Globus pallidus (tissue), 1 donor: ENCODE measurements around the gene CDCA5.

Experiments used
- DNase-seq: peaks from one replicate; pipeline ENCODE4 v3.0.0-alpha.2; 2015; ENCODE audit warnings: low spot score

CDCA5 gene

DNA sequence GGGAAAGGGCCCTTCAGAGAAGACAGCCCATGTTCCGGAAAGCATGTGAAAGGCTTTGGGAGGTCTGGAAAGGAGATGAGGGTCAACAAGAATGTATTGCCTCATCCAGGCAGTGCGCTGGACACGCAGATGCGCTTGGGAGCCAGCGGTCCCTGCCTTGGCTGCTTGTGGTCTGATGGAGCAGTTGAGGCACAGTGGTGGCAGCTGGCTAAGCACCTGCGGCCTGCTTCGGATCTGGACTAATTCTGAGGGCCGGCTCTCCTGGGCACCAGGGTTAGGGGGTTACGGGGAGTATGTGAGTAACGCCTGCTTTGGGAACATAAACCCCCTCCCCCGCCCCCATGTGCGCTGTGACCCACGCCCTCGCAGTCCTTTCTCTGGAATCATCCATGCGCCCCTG lies 23.2 kb upstream of the CDCA5 start:
- DNase-seq: no peak

DNA sequence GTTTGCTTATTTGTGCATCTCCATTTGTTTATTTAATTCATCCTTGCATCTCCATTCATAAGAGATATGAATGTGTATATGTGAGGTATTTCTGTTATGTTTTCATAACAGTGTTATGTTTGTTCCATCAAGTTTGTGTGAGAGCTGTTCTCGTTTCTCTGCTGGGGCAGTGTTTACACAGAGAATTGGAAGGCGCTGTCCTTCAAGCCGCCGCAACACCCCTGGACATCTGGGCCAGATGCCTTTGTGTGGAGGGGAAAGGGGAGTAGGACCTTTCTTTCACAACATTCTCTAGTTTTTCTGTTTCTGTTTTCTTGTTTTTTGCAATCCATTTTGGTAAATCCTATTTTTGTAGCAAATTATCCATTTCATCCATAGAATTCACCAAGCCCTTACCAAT lies 20.8 kb upstream of the CDCA5 start:
- DNase-seq: no peak

DNA sequence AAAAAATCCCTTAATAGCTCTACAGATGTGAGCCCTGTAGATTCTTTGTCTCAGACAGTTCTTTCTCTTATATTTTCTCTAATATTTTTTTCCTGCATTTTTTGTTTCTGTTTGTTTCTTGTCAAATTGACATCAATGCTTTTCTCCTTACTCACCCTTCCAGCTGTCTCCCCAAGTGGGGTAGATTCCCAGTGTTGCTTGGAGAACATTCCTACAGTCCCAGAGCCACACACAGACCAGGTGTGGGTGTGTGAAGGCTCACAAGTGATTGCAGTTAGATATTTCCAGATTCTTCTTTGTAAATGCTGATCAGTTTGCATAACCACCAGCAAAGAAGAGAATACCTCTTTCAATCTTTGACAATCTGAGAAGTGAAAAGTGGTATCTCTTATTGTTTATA lies 19.6 kb upstream of the CDCA5 start:
- DNase-seq: no peak

DNA sequence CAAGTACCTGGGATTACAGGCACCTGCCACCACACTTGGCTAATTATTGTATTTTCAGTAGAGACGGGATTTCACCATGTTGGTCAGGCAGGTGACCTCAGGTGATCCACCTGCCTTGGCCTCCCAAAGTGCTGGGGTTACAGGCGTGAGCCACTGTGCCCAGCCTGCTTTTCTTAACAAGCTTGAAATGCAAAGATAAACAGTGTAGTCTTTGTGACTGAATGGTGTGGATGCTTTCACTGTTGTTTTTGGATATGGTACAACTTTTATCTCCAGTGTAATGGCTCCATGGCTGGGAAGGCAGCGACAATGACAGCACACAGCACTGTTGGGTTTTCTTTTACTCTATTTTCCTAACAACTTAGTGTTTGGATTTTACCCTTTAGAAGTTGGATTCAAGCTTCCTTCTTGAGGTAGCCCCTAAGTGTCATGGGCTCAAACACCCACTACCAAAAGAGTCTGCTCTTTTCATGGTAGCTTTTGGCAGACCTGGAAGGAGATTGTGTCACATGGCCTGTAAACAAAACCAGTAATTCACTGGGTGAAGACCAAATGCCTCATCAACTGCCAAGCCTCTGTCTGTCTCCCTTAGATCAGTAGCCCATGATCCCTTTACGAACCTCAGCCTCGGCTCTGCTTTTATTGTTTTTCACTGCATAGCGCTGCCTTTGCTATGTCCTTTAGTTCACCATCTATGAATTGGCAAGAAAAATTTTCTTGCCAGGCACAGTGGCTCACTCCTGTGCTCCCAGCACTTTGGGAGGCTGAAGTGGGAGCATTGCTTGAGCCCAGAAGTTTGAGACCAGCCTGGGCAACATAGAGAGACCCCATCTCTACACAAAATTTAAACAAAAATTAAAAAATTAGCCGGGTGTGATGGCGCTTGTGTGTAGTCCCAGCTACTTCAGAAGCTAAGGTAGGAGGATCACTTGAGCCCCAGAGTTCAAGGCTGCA lies 18.6 kb upstream of the CDCA5 start:
- peak; percentile 88 for DNase-seq

DNA sequence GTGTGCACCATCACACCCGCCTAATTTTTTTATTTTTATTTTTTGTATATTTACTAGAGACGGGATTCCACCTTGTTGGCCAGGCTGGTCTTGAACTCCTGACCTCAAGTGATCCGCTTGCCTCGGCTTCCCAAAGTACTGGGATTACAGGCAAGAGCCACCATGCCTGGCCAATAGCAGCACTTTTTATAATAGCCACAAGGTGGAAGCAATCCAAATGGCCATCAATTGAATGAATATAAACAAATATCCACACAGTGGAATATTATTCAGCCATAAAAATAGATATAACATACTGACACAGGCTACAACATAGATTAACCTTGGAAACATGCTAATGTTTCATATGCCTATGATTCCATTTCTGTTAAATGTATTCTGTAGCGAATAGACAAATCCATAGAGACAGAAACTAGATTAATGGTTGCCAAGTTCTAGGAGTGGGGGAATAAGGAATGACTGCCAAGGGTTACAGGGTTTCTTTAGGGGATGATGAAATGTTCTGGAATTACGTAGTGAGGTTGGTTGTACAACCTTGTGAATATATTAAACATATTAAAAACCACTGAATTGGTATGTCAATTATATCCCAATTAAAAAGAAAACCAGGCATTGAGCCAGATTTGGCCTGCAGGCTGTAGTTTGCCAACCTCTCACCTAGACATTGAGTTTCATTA lies 17.0 kb upstream of the CDCA5 start:
- no peak for DNase-seq

DNA sequence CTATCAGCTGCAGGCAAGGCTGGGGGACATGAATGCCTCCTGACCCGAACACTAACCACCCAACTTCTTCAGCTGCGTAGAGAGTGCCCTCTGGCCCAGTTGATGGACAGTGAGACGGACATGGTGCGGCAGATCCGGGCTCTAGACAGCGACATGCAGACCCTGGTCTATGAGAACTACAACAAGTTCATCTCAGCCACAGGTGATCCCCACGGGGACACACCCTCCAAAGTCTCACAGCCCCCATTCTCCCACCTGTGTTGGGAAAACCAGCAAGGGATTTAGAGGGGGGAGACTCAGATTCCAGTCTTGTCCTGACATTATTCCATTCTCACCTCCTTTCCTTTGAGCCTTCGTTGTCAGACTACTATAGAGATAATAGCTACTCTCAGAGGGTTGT lies 13.1 kb upstream of the CDCA5 start:
- no peak for DNase-seq

DNA sequence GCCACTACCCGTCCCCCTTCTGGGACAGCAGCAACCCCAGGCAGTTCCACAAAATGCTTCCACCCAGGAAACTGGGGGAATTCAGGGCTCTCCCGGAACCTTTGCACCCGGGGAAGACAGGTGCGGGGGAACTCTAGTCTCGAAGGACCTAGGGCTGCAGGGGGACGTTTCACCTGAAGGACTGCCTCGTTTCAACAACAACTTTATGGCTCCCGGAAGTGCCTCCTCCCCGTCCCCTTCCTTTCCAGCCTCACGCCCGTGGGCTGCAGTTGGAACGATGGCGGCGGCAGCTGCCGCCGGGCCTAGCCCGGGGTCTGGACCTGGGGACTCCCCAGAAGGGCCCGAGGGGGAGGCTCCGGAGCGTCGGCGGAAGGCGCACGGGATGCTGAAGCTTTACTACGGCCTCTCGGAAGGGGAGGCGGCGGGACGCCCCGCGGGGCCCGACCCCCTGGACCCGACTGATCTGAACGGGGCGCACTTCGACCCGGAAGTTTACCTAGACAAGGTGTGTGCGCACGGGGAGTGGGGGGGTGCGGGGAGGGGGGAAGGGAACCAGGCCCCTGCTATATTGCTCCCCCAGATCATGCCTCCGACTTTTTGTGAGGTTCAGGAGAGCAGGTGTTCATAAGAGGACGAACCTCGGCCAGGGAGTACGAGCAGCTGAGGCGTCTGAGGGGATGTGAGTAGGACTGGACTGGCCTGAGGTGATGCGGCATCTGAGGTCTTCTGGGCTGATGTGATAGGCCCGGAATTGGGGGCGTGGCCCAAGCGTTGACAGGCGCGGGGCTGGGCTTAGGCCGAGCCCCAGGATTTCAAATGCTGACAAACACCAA lies 12.3 kb upstream of the CDCA5 start, which contains the start of gene VPS51:
Gene VPS51, plus strand, starts transcription at position 241 of the 833 bp plus-strand sequence. Its CDS starts 37 bp downstream, at position 278.
- DNase-seq: peak; percentile 90

- no peak for DNase-seq
Measured at GRCh38 chr11:65095427-65095826, 11.6 kb upstream of the CDCA5 start.

DNA sequence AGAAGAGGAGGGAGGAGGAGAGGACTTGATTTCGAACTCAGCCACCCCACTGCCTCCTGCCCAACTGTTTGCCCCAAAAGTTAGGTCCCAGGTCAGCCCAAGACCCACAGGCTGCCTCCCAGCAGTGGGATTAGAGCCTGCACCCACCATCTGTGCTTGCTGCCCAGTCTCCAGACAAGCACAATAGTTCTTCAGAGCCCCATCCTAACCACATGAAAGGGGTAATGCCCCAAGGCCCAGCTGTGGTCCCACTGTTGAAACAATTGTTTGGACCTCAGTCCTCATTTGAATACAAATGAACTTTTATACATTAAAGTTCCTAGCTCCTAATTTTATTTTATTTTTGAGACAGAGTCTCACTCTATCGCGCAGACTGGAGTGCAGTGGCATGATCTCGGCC lies 6.8 kb upstream of the CDCA5 start:
- peak; percentile 86 for DNase-seq

DNA sequence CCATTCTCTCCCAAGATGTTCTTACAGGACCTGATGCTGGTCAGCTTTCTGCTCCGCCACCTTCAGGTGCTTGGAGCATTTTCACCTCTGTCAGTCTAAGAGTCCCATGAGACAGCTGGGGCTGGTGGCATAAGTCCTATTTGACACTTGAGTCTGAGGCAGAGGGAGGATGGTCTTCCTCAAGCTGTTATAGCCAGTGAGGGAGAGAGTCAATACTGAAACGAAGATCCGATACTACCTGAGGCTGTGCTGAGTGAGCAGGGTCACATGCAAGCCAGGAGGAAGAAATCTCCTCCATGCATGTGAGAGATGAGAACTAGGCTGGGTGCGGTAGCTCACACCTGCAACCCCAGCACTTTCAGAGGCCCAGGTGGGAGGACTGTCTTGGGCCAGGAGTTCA lies 5.8 kb upstream of the CDCA5 start:
- DNase-seq: no peak

- DNase-seq: no peak
Measured at GRCh38 chr11:65087827-65088226, 4.0 kb upstream of the CDCA5 start.

- DNase-seq: no peak
Measured at GRCh38 chr11:65087216-65087615, 3.4 kb upstream of the CDCA5 start.

- no peak for DNase-seq
Measured at GRCh38 chr11:65086809-65087208, 3.0 kb upstream of the CDCA5 start.

DNA sequence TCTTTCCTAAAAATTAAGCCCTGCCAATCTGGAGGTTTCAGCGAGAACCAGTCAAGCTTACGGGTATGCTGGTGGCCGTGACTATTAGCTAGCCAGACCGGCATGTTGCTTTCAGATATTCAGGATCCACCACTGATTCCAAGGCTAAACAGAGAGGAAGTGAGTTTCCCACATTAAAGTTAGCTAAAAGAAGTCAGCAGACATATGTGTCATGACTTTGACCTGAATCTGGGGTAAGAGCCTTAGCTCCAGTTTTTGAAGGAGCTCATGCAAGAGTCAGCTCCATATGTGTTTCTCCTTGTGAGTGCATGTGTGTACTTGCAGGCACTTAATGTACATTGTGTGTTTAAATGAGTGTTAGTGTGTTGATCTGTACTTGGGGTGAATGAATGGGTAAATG lies 1.6 kb upstream of the CDCA5 start:
- DNase-seq: no peak

DNA sequence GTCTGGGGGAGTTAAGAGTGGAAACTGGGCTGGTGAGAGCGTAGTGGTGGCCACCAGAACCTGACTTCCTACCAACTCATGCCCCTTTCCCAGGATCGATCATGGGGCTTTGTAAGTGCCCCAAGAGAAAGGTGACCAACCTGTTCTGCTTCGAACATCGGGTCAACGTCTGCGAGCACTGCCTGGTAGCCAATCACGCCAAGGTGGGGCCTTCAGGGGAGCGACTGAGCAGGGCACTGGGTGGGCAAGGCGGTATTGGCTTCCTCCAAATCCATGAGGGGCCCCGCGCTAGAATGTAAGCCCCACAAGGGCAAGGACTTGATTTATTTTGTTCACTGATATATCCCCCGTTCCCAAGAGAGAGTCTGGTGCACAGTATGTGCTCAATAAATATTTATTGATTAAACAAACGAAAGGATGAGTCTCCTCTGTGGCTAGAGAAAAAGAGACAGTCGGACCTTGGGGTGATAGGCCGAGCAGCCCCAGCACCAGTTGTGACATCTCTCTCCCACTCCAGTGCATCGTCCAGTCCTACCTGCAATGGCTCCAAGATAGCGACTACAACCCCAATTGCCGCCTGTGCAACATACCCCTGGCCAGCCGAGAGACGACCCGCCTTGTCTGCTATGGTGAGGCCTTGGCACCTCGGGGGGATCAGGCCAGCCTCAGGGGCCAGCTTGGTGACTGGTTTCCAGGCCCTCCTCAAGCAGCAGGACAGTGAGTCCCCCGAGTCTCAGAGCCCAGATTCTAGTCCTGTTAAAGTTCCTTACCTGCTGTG lies 947 bp upstream of the CDCA5 start:
- no peak for DNase-seq

DNA sequence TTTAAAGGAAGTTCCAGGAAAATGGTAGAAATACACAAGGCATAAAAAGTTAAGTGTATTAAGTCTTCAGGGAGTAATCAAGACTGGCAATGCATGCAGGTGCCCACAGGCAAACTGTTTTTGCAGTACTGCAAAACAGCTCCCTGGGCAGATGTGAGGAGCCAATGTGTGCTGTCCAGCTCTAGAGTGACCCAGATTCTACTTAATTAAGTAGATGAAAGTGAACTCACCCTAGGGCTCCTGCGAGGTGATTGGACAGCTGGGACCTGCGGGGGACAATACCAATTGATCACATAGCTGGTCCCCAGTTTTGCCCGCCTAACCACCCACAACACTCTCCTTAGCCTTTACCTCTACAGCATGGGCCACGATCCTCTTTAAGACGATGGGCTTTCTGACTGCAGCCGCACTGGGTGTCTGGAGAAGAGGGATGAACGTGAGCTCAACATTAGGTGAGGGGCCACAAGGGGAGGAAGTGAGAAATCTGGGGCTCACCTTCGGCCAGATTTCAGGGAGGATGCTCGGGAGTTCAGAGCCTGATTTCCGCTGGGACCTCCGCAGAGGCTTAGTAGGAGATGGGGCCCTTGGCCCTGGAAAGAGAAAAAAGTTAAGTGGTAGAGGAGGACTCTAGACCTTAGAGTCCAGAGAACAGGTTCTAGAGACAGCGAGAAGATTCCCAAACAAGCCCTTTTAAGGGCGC lies 556 bp downstream of the CDCA5 start:
- DNase-seq: no peak

GRCh38 chr11:65078786-65079342 lies 5.0 kb downstream of the CDCA5 start:
- no peak for DNase-seq

DNA sequence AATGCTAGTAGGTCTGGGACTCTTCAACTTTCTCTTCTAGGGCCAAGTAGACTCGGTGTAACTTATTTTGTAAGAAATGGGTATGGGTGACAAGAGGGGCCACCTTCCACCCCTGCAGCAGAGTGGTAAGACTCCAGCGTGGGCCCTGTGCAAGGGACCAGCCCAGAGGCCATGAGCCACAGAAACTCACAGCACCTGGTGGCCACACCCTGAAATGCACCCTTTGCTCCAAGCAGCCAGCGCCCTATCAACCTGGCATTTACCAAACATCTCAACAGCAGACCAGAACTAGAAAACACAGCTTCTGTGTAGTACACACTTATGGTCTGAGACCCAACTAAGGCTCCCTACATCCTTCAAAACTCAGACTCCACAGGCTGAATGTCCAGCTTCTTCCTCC lies 5.7 kb downstream of the CDCA5 start:
- no peak for DNase-seq

GRCh38 chr11:65077451-65077850 lies 6.4 kb downstream of the CDCA5 start:
- no peak for DNase-seq

DNA sequence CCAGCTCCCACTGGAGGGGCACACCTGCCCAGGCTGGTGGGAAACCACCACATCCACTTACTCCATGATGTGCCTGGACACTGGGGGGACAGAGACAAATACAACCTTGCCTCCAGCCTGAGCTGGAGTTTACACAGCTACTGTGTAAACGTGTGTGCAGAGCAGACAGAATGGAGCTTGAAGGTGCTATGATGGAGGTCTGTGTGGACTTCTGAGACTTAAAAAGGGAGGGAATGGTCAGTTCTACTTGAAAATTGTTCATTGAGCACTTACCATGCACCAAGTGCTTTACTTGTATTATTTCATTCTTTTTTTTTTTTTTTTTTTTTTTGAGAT lies 11.2 kb downstream of the CDCA5 start:
- no peak for DNase-seq
